ENCODE results near the gene OCA2. TPM values are rescaled to one million over a fixed set of nuclear protein-coding genes. Genes with fewer than 3 reads are reported as not detected.

Gene OCA2
- total and polyA plus RNA-seq, 2 experiments from 2014 or later, result 0.49 to 0.63 TPM

DNA sequence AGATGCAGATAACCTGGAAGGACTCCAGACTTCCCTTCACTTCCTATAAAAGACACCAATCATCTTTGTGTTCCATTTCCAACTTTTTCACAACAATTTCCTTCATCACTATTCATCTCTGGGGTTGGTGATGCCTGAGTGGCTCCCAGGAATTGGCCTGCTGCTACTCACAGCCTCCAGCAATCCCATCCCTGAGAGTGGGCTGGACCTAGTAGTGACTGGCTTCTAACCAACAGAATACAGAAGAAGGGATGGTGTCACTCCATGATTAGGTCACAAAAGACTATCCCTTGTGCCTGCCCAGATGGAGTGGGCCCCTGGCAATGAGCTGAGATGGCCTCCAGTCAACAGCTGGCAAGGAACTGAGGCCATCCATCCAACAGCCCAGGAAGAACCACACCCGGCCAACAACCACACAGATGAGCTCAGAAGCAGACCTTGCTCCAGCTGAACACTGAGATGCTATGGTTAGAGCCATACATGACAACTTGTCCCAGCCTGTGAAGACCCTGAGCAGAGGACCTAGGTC, 20.9 kb downstream of the OCA2 start:
- no peaks in the 10 kb centered on the region for H3K4me1 ChIP-seq (ENCODE audit: low read depth)
- no peak for DNase-seq (ENCODE audit: low read depth in 1 of 2, low spot score in 1 of 2)
- no peak for TF ChIP-seq CTCF (IDR thresholded peaks at IDR 0.05; ENCODE audit: low read depth, low read length)
- no peaks in the 10 kb centered on the region for H3K36me3 ChIP-seq
- no peaks in the 10 kb centered on the region for H3K9me3 ChIP-seq (ENCODE audit: low read depth)
- no peak overlapping the region for H3K4me3 ChIP-seq
- H3K27me3 ChIP-seq, result no peaks in the 10 kb centered on the region
- no peak overlapping the region for H3K27ac ChIP-seq

DNA sequence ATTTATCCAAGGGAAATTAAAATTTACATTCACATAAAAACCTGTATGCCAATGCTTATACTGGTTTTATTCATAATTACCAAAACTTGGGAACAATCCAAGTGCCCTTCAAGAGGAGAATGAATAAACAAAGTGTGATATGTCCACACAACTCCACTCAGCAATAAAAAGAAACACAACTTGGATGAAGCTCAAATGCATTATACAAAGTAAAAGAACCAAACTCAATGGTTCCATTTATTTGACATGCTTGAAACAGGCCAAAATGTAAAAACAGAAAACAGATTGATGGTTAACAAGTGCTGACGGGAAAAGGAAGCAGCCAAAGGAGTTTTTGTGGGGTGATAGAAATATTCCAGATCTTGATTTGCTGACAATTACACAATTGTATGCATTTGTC, 23.5 kb downstream of the OCA2 start:
- TF ChIP-seq CTCF (IDR thresholded peaks at IDR 0.05; ENCODE audit: low read depth, low read length), result no peak
- no peak for DNase-seq (ENCODE audit: low read depth in 1 of 2, low spot score in 1 of 2)
- no peak overlapping the region for H3K27ac ChIP-seq
- no peaks in the 10 kb centered on the region for H3K27me3 ChIP-seq
- no peaks in the 10 kb centered on the region for H3K36me3 ChIP-seq
- no peaks in the 10 kb centered on the region for H3K4me1 ChIP-seq (ENCODE audit: low read depth)
- no peaks in the 10 kb centered on the region for H3K9me3 ChIP-seq (ENCODE audit: low read depth)
- H3K4me3 ChIP-seq, result no peak overlapping the region

DNA sequence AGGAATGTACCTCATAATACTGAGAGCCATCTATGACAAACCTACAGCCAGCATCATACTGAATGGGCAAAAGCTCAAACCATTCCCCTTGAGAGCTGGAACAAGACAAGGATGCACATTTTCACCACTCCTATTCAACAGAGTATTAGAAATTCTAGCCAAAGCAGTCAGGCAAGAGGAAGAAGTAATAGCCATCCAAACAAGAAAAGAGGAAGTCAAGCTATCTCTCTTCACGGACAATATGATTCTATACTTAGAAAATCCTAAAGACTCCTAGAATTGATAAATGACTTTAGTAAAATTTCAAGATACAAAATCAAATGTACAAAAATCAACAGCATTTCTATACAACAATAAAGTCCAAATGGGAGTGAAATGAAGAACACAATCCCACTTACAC, 30.2 kb downstream of the OCA2 start:
- Histone ChIP-seq H3K36me3 (no peaks in the 10 kb centered on the region), H3K9me3 (ENCODE audit: low read depth) (no peaks in the 10 kb centered on the region), H3K27me3 (no peaks in the 10 kb centered on the region), H3K4me3 (no peak overlapping the region), H3K4me1 (ENCODE audit: low read depth) (no peaks in the 10 kb centered on the region), H3K27ac (no peak overlapping the region)
- TF ChIP-seq CTCF (IDR thresholded peaks at IDR 0.05; ENCODE audit: low read depth, low read length), result no peak
- DNase-seq (ENCODE audit: low read depth in 1 of 2, low spot score in 1 of 2), result no peak

- H3K4me3 ChIP-seq, result no peak overlapping the region
- no peak for DNase-seq (ENCODE audit: low read depth in 1 of 2, low spot score in 1 of 2)
- H3K27ac ChIP-seq, result no peak overlapping the region
- H3K4me1 ChIP-seq (ENCODE audit: low read depth), result no peaks in the 10 kb centered on the region
- H3K27me3 ChIP-seq, result no peaks in the 10 kb centered on the region
- H3K36me3 ChIP-seq, result no peaks in the 10 kb centered on the region
- no peaks in the 10 kb centered on the region for H3K9me3 ChIP-seq (ENCODE audit: low read depth)
- TF ChIP-seq CTCF (IDR thresholded peaks at IDR 0.05; ENCODE audit: low read depth, low read length), result no peak
Measured at GRCh38 chr15:28066231-28066630, 32.9 kb downstream of the OCA2 start.

- Histone ChIP-seq H3K27me3 (no peaks in the 10 kb centered on the region), H3K9me3 (ENCODE audit: low read depth) (no peaks in the 10 kb centered on the region), H3K27ac (no peak overlapping the region), H3K36me3 (no peaks in the 10 kb centered on the region), H3K4me1 (ENCODE audit: low read depth) (no peaks in the 10 kb centered on the region), H3K4me3 (no peak overlapping the region)
- TF ChIP-seq CTCF (IDR thresholded peaks at IDR 0.05; ENCODE audit: low read depth, low read length), result no peak
- no peak for DNase-seq (ENCODE audit: low read depth in 1 of 2, low spot score in 1 of 2)
Measured at GRCh38 chr15:28060005-28060404, 39.1 kb downstream of the OCA2 start.

GRCh38 chr15:28058082-28058481, 41.0 kb downstream of the OCA2 start:
- TF ChIP-seq CTCF (IDR thresholded peaks at IDR 0.05; ENCODE audit: low read depth, low read length), result no peak
- Histone ChIP-seq H3K9me3 (ENCODE audit: low read depth) (no peaks in the 10 kb centered on the region), H3K27ac (no peak overlapping the region), H3K27me3 (no peaks in the 10 kb centered on the region), H3K4me1 (ENCODE audit: low read depth) (no peaks in the 10 kb centered on the region), H3K4me3 (no peak overlapping the region), H3K36me3 (no peaks in the 10 kb centered on the region)
- DNase-seq (ENCODE audit: low read depth in 1 of 2, low spot score in 1 of 2), result no peak

Data from cardiac muscle cell (in vitro differentiated cells and primary cell).